IMR-90 (cell line): ENCODE measurements around the gene DNAH8.

Experiments
- CTCF ChIP-seq: conservative IDR thresholded peaks from 2 replicates; pipeline ENCODE4 v1.5.1; 2012; ENCODE audit warnings: mild to moderate bottlenecking, low read depth, low read length, improper control_type of control experiment
- MAZ ChIP-seq: IDR thresholded peaks from 2 replicates; pipeline ENCODE4 v1.6.1; 2012; ENCODE audit warnings: low read depth, mild to moderate bottlenecking, low read length, improper control_type of control experiment, moderate library complexity, borderline replicate concordance
- RAD21 ChIP-seq: IDR thresholded peaks from 2 replicates; pipeline ENCODE4 v1.6.1; 2012; ENCODE audit warnings: low read length, improper control_type of control experiment

GRCh38 chr6:38984723-38985122, 269.6 kb downstream of the DNAH8 start:
- TF ChIP-seq CTCF (no peak), MAZ (no peak), RAD21 (no peak)
